A549 (cell line): Measurements from ENCODE around the gene ITCH. TPM values are rescaled to one million over a fixed set of nuclear protein-coding genes. Genes with fewer than 3 reads are reported as not detected.

ENCODE experiments used
- ATAC-seq, 2 experiments: fragments of 200-7000 bp in 1 of 2; fragments of >200 bp in 1 of 2; cut with Nextera tagmentation in 1 of 2; cut with Tn5 transposase in 1 of 2; 3 replicates each; pipeline versions ENCODE4 v1.8.0 to v1.9.1; 2018 to 2020; ENCODE audit warnings: mild to moderate bottlenecking in 1 of 2, moderate library complexity in 1 of 2
- CTCF ChIA-PET: fragments of 300-600 bp; sonication (Branson Sonifier 250); formaldehyde crosslinking; extraction: SDS; loops from one replicate; lab custom pipeline; 2021; ENCODE audit warnings: antibody characterized with exemption, inconsistent platforms; lab: Yijun Ruan, JAX
- POLR2A ChIA-PET: fragments of 350-600 bp; formaldehyde crosslinking; extraction: SDS; loops from one replicate; lab custom pipeline; 2021; ENCODE audit warnings: antibody characterized with exemption, inconsistent platforms; lab: Yijun Ruan, JAX
- DNase-seq, 2 experiments: peaks; one replicate each; pipeline versions ENCODE4 v3.0.0 to v3.0.0-alpha.2; 2011 to 2016; ENCODE audit warnings: low read depth in 1 of 2, low spot score in 1 of 2
- FAIRE-seq: peaks from 2 replicates; lab custom pipeline; 2011; peaks lifted over from hg19 to GRCh38; lab: Jason Lieb, UNC
- H3K27ac ChIP-seq, 2 experiments: fragments of >200 bp; sonication (Bioruptor Twin); formaldehyde crosslinking; 3 replicates each; pipeline ENCODE4 v1.5.1; 2016 to 2017
- H3K4me1 ChIP-seq: fragments of >200 bp; sonication (Bioruptor Twin); formaldehyde crosslinking; 3 replicates; pipeline ENCODE4 v1.6.1; 2016
- H3K4me2 ChIP-seq: fragments of >200 bp; sonication (Bioruptor Twin); formaldehyde crosslinking; 3 replicates; pipeline ENCODE4 v1.6.1; 2016
- H3K4me3 ChIP-seq: fragments of >200 bp; sonication (Bioruptor Twin); formaldehyde crosslinking; 3 replicates; pipeline ENCODE4 v1.5.1; 2016
- H3K9me3 ChIP-seq: fragments of >200 bp; sonication (Bioruptor Twin); formaldehyde crosslinking; 3 replicates; pipeline ENCODE4 v1.6.1; 2016
- BHLHE40 ChIP-seq: IDR thresholded peaks from 2 replicates; pipeline ENCODE4 v1.6.1; 2012; ENCODE audit warnings: low read depth, low read length, inconsistent platforms
- CBX8 ChIP-seq: fragments of 200-600 bp; sonication (generic); IDR thresholded peaks from 2 replicates; pipeline ENCODE4 v1.6.1; 2016
- CHD4 ChIP-seq: fragments of 200-600 bp; sonication (generic); IDR thresholded peaks from 2 replicates; pipeline ENCODE4 v1.6.1; 2016; ENCODE audit warnings: antibody characterized with exemption, mild to moderate bottlenecking, borderline replicate concordance
- HDAC2 ChIP-seq: fragments of 200-600 bp; sonication (generic); IDR thresholded peaks from 2 replicates; pipeline ENCODE4 v1.6.1; 2016
- HOXA7 ChIP-seq: fragments of 250-450 bp; sonication (Bioruptor Pico); IDR thresholded peaks from 2 replicates; pipeline ENCODE4 v1.5.0; 2020; ENCODE audit warnings: mild to moderate bottlenecking, moderate library complexity
- HOXB5 ChIP-seq: fragments of 250-450 bp; sonication (Bioruptor Pico); IDR thresholded peaks from 2 replicates; pipeline ENCODE4 v1.5.0; 2020; ENCODE audit warnings: mild to moderate bottlenecking, moderate library complexity
- JUNB ChIP-seq: fragments of >200 bp; sonication (Bioruptor Twin); formaldehyde crosslinking; IDR thresholded peaks from 2 replicates; pipeline ENCODE4 v1.6.1; 2016
- MAFK ChIP-seq: fragments of 450-650 bp; IDR thresholded peaks from 2 replicates; pipeline ENCODE4 v1.6.1; 2014; ENCODE audit not compliant: partially characterized antibody
- MAZ ChIP-seq: fragments of 150-350 bp; IDR thresholded peaks from 2 replicates; pipeline ENCODE4 v1.6.1; 2014; ENCODE audit warnings: antibody characterized with exemption, low read depth, low read length, borderline replicate concordance
- RAD21 ChIP-seq, 2 experiments: fragments of >200 bp in 1 of 2; sonication (Bioruptor Twin) in 1 of 2; formaldehyde crosslinking in 1 of 2; IDR thresholded peaks in 1 of 2; conservative IDR thresholded peaks in 1 of 2; 2 replicates in 1 of 2; 3 replicates in 1 of 2; pipeline ENCODE4 v1.6.1; 2012 to 2018; ENCODE audit warnings: inconsistent platforms in 1 of 2
- RCOR1 ChIP-seq: fragments of 150-350 bp; IDR thresholded peaks from 2 replicates; pipeline ENCODE4 v1.6.1; 2014; ENCODE audit warnings: antibody characterized with exemption, low read length, low read depth
- SMC3 ChIP-seq: fragments of >200 bp; sonication (Bioruptor Twin); formaldehyde crosslinking; IDR thresholded peaks from 3 replicates; pipeline ENCODE4 v1.6.1; 2018; ENCODE audit warnings: inconsistent platforms
- TP53 ChIP-seq: fragments of 250-450 bp; sonication (Bioruptor Pico); IDR thresholded peaks from 2 replicates; pipeline ENCODE4 v1.5.0; 2021; ENCODE audit warnings: mild to moderate bottlenecking, moderate library complexity
- ZFP36 ChIP-seq: fragments of 450-650 bp; IDR thresholded peaks from 2 replicates; pipeline ENCODE4 v1.6.1; 2014; ENCODE audit warnings: borderline replicate concordance; ENCODE audit not compliant: partially characterized antibody
- WGBS: methylation state at CpG from one replicate; pipeline ENCODE4 v1.1.6; 2017; ENCODE audit errors: missing lambda C conversion rate; 5-methylcytosine and 5-hydroxymethylcytosine counted together
- polyA plus RNA-seq, 4 experiments: library from polyadenylated mRNA; depleted of rRNA in 3 of 4; stranded (reverse); fragments of >200 nt; fragmentation: RNase III in 1 of 4; extraction: RNeasy Plus Mini Kit Qiagen cat#74134 plus additional on column Dnase treatment in 1 of 4; gene quantifications; 2 replicates in 3 of 4; 3 replicates in 1 of 4; pipeline ENCODE4 v1.2.3, GENCODE V29; 2011 to 2017
- TF ChIP-seq, protein P1 (sequence below): IDR thresholded peaks from 2 replicates; pipeline ENCODE4 v1.6.1; 2012
- TF ChIP-seq, protein P2 (sequence below): fragments of >200 bp; sonication (Bioruptor Twin); formaldehyde crosslinking; IDR thresholded peaks from 3 replicates; pipeline ENCODE4 v1.5.1; 2016
- TF ChIP-seq, protein P3 (sequence below): fragments of 450-650 bp; IDR thresholded peaks from 2 replicates; pipeline ENCODE4 v1.6.1; 2014; ENCODE audit warnings: antibody characterized with exemption
- TF ChIP-seq, protein P4 (sequence below): fragments of 250-450 bp; sonication (Bioruptor Pico); IDR thresholded peaks from 2 replicates; pipeline ENCODE4 v1.5.0; 2021; ENCODE audit warnings: mild to moderate bottlenecking, moderate library complexity, borderline replicate concordance
- TF ChIP-seq, protein P5 (sequence below): IDR thresholded peaks from 2 replicates; pipeline ENCODE4 v1.6.1; 2012; ENCODE audit warnings: low read depth, borderline replicate concordance
- TF ChIP-seq, protein P6 (sequence below): fragments of 250-450 bp; sonication (Bioruptor Pico); IDR thresholded peaks from 2 replicates; pipeline ENCODE4 v1.5.0; 2020; ENCODE audit warnings: low read depth, mild to moderate bottlenecking, moderate library complexity

Gene ITCH
- polyA plus RNA-seq, 2 of the 4 experiments (the other 2 are of a cell fraction) = 23.9 to 24.4 TPM

DNA sequence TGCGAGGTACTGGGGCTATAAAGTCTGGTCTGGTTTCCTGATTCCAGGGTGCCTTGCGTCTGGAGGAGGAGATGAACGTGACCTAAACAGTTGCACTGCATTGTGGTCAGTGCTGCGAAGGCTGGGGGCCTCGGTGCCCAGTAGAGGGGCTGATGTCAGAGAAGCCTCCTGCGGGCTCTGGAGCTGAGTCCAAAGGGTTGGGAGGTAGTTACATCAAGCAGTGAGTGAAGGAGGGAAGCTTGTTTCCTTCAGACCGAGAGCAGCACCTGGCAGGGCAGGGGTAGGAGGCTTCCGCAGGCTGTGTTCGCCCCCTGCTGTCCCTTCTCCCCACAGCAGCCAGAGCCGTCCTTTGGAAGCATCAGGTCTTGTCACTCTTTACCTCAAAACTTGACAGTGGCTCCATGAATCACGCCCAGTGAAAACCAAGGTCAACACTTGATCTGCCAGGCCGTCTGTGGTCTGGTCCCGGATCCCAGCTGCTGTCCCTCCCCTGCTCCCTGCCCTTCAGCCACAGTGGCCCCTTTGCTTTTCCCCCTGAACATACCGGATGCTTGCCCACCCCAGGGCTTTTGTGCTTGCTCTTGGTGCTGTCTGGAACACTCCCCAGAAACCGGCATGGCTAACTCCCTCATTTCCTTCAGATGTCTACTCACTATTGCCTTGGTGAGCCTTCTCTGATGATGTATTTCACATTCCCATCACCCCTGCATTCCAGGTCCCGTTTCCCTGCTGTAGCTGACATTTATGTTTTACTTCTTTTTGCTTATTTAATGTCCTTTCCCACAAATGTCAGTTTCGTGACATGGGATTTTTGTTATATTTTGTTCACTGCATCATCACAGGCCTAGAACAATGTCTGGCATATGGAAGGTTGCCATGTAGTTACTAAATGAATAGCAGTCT lies 160.1 kb downstream of the ITCH start:
- 42% methylated on average over 17 of the region's 17 CpGs for WGBS
- no peak for FAIRE-seq
- POLR2A ChIA-PET = interaction anchor here (0.6 to 0.8 kb wide), 2 partner anchors 209 to 329 kb away, joined by 3 read pairs; no protein-coding TSS in a partner anchor

DNA sequence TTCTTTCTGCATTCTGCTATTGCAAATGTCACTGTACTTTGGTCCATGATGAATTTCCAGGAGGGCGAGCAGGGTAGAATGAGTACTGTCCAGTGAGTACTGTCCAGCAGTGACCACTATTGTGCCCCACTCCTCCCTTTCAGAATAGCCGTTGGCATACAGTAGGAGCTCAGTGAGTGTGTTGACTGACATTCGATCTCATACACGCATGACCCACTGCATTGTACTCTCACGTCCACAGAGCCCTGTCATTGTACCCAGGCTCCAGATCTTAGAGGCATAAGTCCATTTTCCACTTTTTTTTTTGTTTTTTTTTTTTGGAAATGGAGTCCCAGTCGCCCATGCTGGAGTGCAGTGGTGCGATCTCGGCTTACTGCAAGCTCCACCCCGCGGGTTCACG lies 161.4 kb downstream of the ITCH start:
- no peak for FAIRE-seq

More for the DNA sequence above, 160.1 kb downstream of the ITCH start:
- no peak for TF ChIP-seq BHLHE40
- TF ChIP-seq, protein P1, sequence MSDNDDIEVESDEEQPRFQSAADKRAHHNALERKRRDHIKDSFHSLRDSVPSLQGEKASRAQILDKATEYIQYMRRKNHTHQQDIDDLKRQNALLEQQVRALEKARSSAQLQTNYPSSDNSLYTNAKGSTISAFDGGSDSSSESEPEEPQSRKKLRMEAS = 0 out of 2 replicates have a peak, but pooled peaks have one; percentile 18
- TF ChIP-seq RAD21 (conservative IDR thresholded peaks at IDR 0.05 in 1 of 2, IDR thresholded peaks at IDR 0.05 in 1 of 2) = peak; percentile 78 to 91
- TF ChIP-seq, protein P2, sequence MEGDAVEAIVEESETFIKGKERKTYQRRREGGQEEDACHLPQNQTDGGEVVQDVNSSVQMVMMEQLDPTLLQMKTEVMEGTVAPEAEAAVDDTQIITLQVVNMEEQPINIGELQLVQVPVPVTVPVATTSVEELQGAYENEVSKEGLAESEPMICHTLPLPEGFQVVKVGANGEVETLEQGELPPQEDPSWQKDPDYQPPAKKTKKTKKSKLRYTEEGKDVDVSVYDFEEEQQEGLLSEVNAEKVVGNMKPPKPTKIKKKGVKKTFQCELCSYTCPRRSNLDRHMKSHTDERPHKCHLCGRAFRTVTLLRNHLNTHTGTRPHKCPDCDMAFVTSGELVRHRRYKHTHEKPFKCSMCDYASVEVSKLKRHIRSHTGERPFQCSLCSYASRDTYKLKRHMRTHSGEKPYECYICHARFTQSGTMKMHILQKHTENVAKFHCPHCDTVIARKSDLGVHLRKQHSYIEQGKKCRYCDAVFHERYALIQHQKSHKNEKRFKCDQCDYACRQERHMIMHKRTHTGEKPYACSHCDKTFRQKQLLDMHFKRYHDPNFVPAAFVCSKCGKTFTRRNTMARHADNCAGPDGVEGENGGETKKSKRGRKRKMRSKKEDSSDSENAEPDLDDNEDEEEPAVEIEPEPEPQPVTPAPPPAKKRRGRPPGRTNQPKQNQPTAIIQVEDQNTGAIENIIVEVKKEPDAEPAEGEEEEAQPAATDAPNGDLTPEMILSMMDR = peak; percentile 60
- TF ChIP-seq SMC3 = peak; percentile 69
- CTCF ChIA-PET = interaction anchor here (0.6 to 7.4 kb wide), 45 partner anchors 8 to 583 kb away, joined by 3 to 106 read pairs (median 4); partner anchors contain the start of gene ITCH
- no peak overlapping the region for H3K4me3 ChIP-seq
- no peaks in the 10 kb centered on the region for H3K9me3 ChIP-seq
- H3K4me2 ChIP-seq = peak overlapping the region; percentile 42
- DNase-seq = peak; percentile 57 to 82
- ATAC-seq = peak; percentile 54 to 73
- peaks cover 50% of the 10 kb centered on the region for H3K4me1 ChIP-seq
- H3K27ac ChIP-seq = 0 out of 6 replicates have a peak overlapping the region, but pooled peaks of 1 of the 2 experiments have one; percentile 12

More for the DNA sequence above, 161.4 kb downstream of the ITCH start:
- DNase-seq (no peak), ATAC-seq (no peak)
- no peak overlapping the region; the same call in 2 of the 3 replicates for H3K4me2 ChIP-seq
- H3K4me3 ChIP-seq = no peak overlapping the region
- POLR2A ChIA-PET = no interaction called here
- H3K9me3 ChIP-seq = no peaks in the 10 kb centered on the region
- 95% methylated on average over 11 of the region's 11 CpGs for WGBS
- H3K4me1 ChIP-seq = peaks cover 55% of the 10 kb centered on the region
- TF ChIP-seq BHLHE40 = no peak
- TF ChIP-seq CHD4 = no peak
- TF ChIP-seq, protein P3, sequence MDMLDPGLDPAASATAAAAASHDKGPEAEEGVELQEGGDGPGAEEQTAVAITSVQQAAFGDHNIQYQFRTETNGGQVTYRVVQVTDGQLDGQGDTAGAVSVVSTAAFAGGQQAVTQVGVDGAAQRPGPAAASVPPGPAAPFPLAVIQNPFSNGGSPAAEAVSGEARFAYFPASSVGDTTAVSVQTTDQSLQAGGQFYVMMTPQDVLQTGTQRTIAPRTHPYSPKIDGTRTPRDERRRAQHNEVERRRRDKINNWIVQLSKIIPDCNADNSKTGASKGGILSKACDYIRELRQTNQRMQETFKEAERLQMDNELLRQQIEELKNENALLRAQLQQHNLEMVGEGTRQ = no peak
- no peak for TF ChIP-seq MAZ
- TF ChIP-seq MAFK = no peak
- no peak for TF ChIP-seq RAD21 (conservative IDR thresholded peaks at IDR 0.05 in 1 of 2, IDR thresholded peaks at IDR 0.05 in 1 of 2)
- TF ChIP-seq, protein P4, sequence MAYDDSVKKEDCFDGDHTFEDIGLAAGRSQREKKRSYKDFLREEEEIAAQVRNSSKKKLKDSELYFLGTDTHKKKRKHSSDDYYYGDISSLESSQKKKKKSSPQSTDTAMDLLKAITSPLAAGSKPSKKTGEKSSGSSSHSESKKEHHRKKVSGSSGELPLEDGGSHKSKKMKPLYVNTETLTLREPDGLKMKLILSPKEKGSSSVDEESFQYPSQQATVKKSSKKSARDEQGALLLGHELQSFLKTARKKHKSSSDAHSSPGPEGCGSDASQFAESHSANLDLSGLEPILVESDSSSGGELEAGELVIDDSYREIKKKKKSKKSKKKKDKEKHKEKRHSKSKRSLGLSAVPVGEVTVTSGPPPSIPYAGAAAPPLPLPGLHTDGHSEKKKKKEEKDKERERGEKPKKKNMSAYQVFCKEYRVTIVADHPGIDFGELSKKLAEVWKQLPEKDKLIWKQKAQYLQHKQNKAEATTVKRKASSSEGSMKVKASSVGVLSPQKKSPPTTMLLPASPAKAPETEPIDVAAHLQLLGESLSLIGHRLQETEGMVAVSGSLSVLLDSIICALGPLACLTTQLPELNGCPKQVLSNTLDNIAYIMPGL (CRISPR knock-in tag) = no peak
- no peak for TF ChIP-seq RCOR1
- no peak for TF ChIP-seq HOXA7 (CRISPR knock-in tag)
- TF ChIP-seq HDAC2 = no peak
- no peak for TF ChIP-seq TP53
- no peak for TF ChIP-seq ZFP36
- TF ChIP-seq HOXB5 (CRISPR knock-in tag) = no peak
- no peak for TF ChIP-seq JUNB
- TF ChIP-seq, protein P5, sequence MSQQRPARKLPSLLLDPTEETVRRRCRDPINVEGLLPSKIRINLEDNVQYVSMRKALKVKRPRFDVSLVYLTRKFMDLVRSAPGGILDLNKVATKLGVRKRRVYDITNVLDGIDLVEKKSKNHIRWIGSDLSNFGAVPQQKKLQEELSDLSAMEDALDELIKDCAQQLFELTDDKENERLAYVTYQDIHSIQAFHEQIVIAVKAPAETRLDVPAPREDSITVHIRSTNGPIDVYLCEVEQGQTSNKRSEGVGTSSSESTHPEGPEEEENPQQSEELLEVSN = no peak
- TF ChIP-seq CBX8 = no peak
- TF ChIP-seq, protein P6, sequence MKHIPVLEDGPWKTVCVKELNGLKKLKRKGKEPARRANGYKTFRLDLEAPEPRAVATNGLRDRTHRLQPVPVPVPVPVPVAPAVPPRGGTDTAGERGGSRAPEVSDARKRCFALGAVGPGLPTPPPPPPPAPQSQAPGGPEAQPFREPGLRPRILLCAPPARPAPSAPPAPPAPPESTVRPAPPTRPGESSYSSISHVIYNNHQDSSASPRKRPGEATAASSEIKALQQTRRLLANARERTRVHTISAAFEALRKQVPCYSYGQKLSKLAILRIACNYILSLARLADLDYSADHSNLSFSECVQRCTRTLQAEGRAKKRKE (CRISPR knock-in tag) = no peak
- TF ChIP-seq, all 56 proteins: peak for 0
- no peak overlapping the region; a peak in 1 of 6 replicates for H3K27ac ChIP-seq
- CTCF ChIA-PET = interaction anchor here (0.6 to 7.4 kb wide), 7 partner anchors 15 to 333 kb away, joined by 3 to 106 read pairs (median 6); no protein-coding TSS in a partner anchor
